Endometrial microvascular endothelial cells (primary cell): ENCODE measurements around the gene SSR1. TPM values are rescaled to one million over a fixed set of nuclear protein-coding genes. Genes with fewer than 3 reads are reported as not detected.
"Not testable (repeated sequence)": the region's sequence is repeated elsewhere in the genome, so short reads cannot be mapped to it uniquely, and the experiment has no call there.

Source experiments
- in situ Hi-C: cut with HindIII; loops from 2 replicates; pipeline ENCODE4 v1.10.0; 2017; ENCODE audit warnings: low sequenced_read_pairs, low pct_unique_long_range_greater_than_20kb; ENCODE audit errors: inconsistent ontology term
- total RNA-seq: library from RNA; depleted of rRNA; stranded (reverse); fragments of >200 nt; gene quantifications from one replicate; pipeline ENCODE4 v1.2.3, GENCODE V29; 2015; ENCODE audit errors: inconsistent ontology term

SSR1 gene
- 91.9 TPM for total RNA-seq

GRCh38 chr6:7312616-7313504, at the start of gene SSR1:
Gene SSR1 (minus strand): TSS chr6:7313199. CDS start chr6:7313120, 79 bp downstream.
- in situ Hi-C loops = no loop called here

- in situ Hi-C loops = not testable (repeated sequence)
These were observed 38.9 kb upstream of the SSR1 start for GRCh38 chr6:7351916-7352315.

- in situ Hi-C loops = not testable (repeated sequence)
These were observed 37.6 kb upstream of the SSR1 start for GRCh38 chr6:7350591-7350990.

- in situ Hi-C loops = not testable (repeated sequence)
These were observed 34.6 kb upstream of the SSR1 start for GRCh38 chr6:7347551-7347997.

- in situ Hi-C loops = not testable (repeated sequence)
These were observed 31.9 kb upstream of the SSR1 start for GRCh38 chr6:7344773-7345450.

- in situ Hi-C loops = no loop called here
These were observed 30.8 kb upstream of the SSR1 start for GRCh38 chr6:7343546-7344475.

- in situ Hi-C loops = no loop called here
These were observed 29.2 kb upstream of the SSR1 start for GRCh38 chr6:7341989-7342742.

- in situ Hi-C loops = no loop called here
These were observed 28.3 kb upstream of the SSR1 start for GRCh38 chr6:7341271-7341670.

- in situ Hi-C loops = not testable (repeated sequence)
These were observed 26.2 kb upstream of the SSR1 start for GRCh38 chr6:7339007-7339732.

- in situ Hi-C loops = no loop called here
These were observed 25.0 kb upstream of the SSR1 start for GRCh38 chr6:7338031-7338430.

- in situ Hi-C loops = no loop called here
These were observed 22.5 kb upstream of the SSR1 start for GRCh38 chr6:7335519-7335918.

GRCh38 chr6:7334685-7335084, 21.7 kb upstream of the SSR1 start:
- in situ Hi-C loops = no loop called here

- in situ Hi-C loops = no loop called here
These were observed 19.2 kb upstream of the SSR1 start for GRCh38 chr6:7332090-7332745.

GRCh38 chr6:7331452-7331851, 18.5 kb upstream of the SSR1 start:
- in situ Hi-C loops = no loop called here

- in situ Hi-C loops = no loop called here
These were observed 15.2 kb upstream of the SSR1 start for GRCh38 chr6:7328243-7328642.

- in situ Hi-C loops = no loop called here
These were observed 12.8 kb upstream of the SSR1 start for GRCh38 chr6:7325750-7326149.

- in situ Hi-C loops = no loop called here
These were observed 11.5 kb upstream of the SSR1 start for GRCh38 chr6:7324520-7324919.
